IPS DF 6.9 (cell line): ENCODE data around the gene CCL4.
"Not testable (repeated sequence)": the region's sequence is repeated elsewhere in the genome, so short reads cannot be mapped to it uniquely, and the experiment has no call there.

Source experiments
- DNase-seq: peaks from one replicate; pipeline ENCODE4 v3.0.0-alpha.2; 2013; ENCODE audit warnings: low read depth, low spot score
- H3K27ac ChIP-seq: one replicate; pipeline ENCODE4 v1.5.1; 2013; ENCODE audit warnings: low read length, control low read depth
- H3K27me3 ChIP-seq: 2 replicates; pipeline ENCODE4 v1.6.1; 2013; ENCODE audit warnings: mild to moderate bottlenecking, low read length; ENCODE audit not compliant: control insufficient read depth, insufficient read depth
- H3K36me3 ChIP-seq: 2 replicates; pipeline ENCODE4 v1.6.1; 2013; ENCODE audit warnings: low read length; ENCODE audit not compliant: control insufficient read depth, insufficient read depth
- H3K4me1 ChIP-seq: 2 replicates; pipeline ENCODE4 v1.6.1; 2013; ENCODE audit warnings: low read length; ENCODE audit not compliant: control insufficient read depth, insufficient read depth
- H3K4me3 ChIP-seq: 2 replicates; pipeline ENCODE4 v1.5.1; 2013; ENCODE audit warnings: mild to moderate bottlenecking, low read length
- H3K9me3 ChIP-seq: 2 replicates; pipeline ENCODE4 v1.6.1; 2013; ENCODE audit warnings: low read length, inconsistent platforms; ENCODE audit not compliant: control insufficient read depth, insufficient read depth
- WGBS: extraction: QIAGEN DNeasy Blood & Tissue Kit; methylation state at CpG from one replicate; pipeline ENCODE4 v1.1.7; 2013; ENCODE audit warnings: mixed read lengths, missing lambda C conversion rate; ENCODE audit not compliant: insufficient read length, insufficient coverage; 5-methylcytosine and 5-hydroxymethylcytosine counted together

The CCL4 gene

GRCh38 chr17:36070427-36070826 lies 33.2 kb upstream of the CCL4 start:
- Histone ChIP-seq H3K4me3 (no peak overlapping the region), H3K36me3 (no peaks in the 10 kb centered on the region), H3K27ac (no peak overlapping the region), H3K9me3 (no peaks in the 10 kb centered on the region), H3K27me3 (no peaks in the 10 kb centered on the region), H3K4me1 (no peaks in the 10 kb centered on the region; the same call in 1 of the 2 replicates)
- WGBS: no CpG with 5 or more reads among the region's 3 CpGs
- DNase-seq: no peak

GRCh38 chr17:36071751-36072150 lies 31.9 kb upstream of the CCL4 start:
- no peaks in the 10 kb centered on the region for H3K27me3 ChIP-seq
- no peak overlapping the region for H3K27ac ChIP-seq
- H3K9me3 ChIP-seq: no peaks in the 10 kb centered on the region
- no peaks in the 10 kb centered on the region for H3K36me3 ChIP-seq
- H3K4me1 ChIP-seq: no peaks in the 10 kb centered on the region
- no peak overlapping the region for H3K4me3 ChIP-seq
- WGBS: no CpG with 5 or more reads among the region's 2 CpGs
- no peak for DNase-seq

GRCh38 chr17:36072431-36073121 lies 31.1 kb upstream of the CCL4 start:
- no peaks in the 10 kb centered on the region for H3K36me3 ChIP-seq
- no peak overlapping the region for H3K27ac ChIP-seq
- WGBS: no CpG with 5 or more reads among the region's 12 CpGs
- no peaks in the 10 kb centered on the region for H3K27me3 ChIP-seq
- no peaks in the 10 kb centered on the region for H3K9me3 ChIP-seq
- no peak overlapping the region for H3K4me3 ChIP-seq
- H3K4me1 ChIP-seq: no peaks in the 10 kb centered on the region
- peak; percentile 73 for DNase-seq

- Histone ChIP-seq H3K9me3 (no peaks in the 10 kb centered on the region), H3K27ac (no peak overlapping the region), H3K27me3 (no peaks in the 10 kb centered on the region), H3K4me1 (no peaks in the 10 kb centered on the region), H3K4me3 (no peak overlapping the region), H3K36me3 (no peaks in the 10 kb centered on the region)
- no peak for DNase-seq
- WGBS: no CpG with 5 or more reads among the region's 1 CpG
Observed at GRCh38 chr17:36074365-36074764, 29.3 kb upstream of the CCL4 start.

- H3K4me1 ChIP-seq, H3K9me3 ChIP-seq, H3K36me3 ChIP-seq, DNase-seq, H3K27me3 ChIP-seq, H3K4me3 ChIP-seq, H3K27ac ChIP-seq: not testable (repeated sequence)
- WGBS: no CpG with 5 or more reads among the region's 5 CpGs
Observed at GRCh38 chr17:36081681-36082471, 21.8 kb upstream of the CCL4 start.

GRCh38 chr17:36082482-36083120 lies 21.0 kb upstream of the CCL4 start:
- not testable (repeated sequence) for H3K27me3 ChIP-seq, H3K4me1 ChIP-seq, H3K36me3 ChIP-seq, DNase-seq, H3K4me3 ChIP-seq, H3K27ac ChIP-seq, H3K9me3 ChIP-seq
- WGBS: no CpG with 5 or more reads among the region's 8 CpGs

- H3K27ac ChIP-seq, H3K36me3 ChIP-seq, H3K27me3 ChIP-seq, DNase-seq, H3K9me3 ChIP-seq, H3K4me3 ChIP-seq, H3K4me1 ChIP-seq: not testable (repeated sequence)
- no CpG with 5 or more reads among the region's 2 CpGs for WGBS
Observed at GRCh38 chr17:36083691-36084090, 19.9 kb upstream of the CCL4 start.

- no peak for DNase-seq
- Histone ChIP-seq H3K4me1 (no peaks in the 10 kb centered on the region), H3K27me3 (no peaks in the 10 kb centered on the region), H3K27ac (no peak overlapping the region), H3K36me3 (no peaks in the 10 kb centered on the region), H3K9me3 (no peaks in the 10 kb centered on the region), H3K4me3 (no peak overlapping the region)
- WGBS: no CpG with 5 or more reads among the region's 1 CpG
Observed at GRCh38 chr17:36085765-36086164, 17.9 kb upstream of the CCL4 start.

- Histone ChIP-seq H3K4me3 (no peak overlapping the region), H3K27me3 (no peaks in the 10 kb centered on the region), H3K27ac (no peak overlapping the region), H3K9me3 (no peaks in the 10 kb centered on the region), H3K4me1 (no peaks in the 10 kb centered on the region), H3K36me3 (no peaks in the 10 kb centered on the region)
- no CpG with 5 or more reads among the region's 1 CpG for WGBS
- DNase-seq: no peak
Observed at GRCh38 chr17:36086791-36087190, 16.8 kb upstream of the CCL4 start.

- H3K4me1 ChIP-seq, H3K36me3 ChIP-seq, H3K27ac ChIP-seq, DNase-seq, H3K9me3 ChIP-seq, H3K4me3 ChIP-seq, H3K27me3 ChIP-seq: not testable (repeated sequence)
- no CpG with 5 or more reads among the region's 3 CpGs for WGBS
Observed at GRCh38 chr17:36087471-36087870, 16.2 kb upstream of the CCL4 start.
